ENCODE results near the gene BRD7. TPM values are rescaled to one million over a fixed set of nuclear protein-coding genes. Genes with fewer than 3 reads are reported as not detected.

BRD7 gene
- total and polyA plus RNA-seq, 2 of the 13 experiments (the other 11 are each of a cell fraction or from before 2014, with no cell fraction given): 82.3 to 149 TPM

GRCh38 chr16:50297301-50298074 lies 71.3 kb downstream of the BRD7 start (continued):
- TF ChIP-seq TCF12 (IDR thresholded peaks at IDR 0.05) (no peak), TCF12 (CRISPR knock-in tag; IDR thresholded peaks at IDR 0.05) (0 out of 2 replicates have a peak, but pooled peaks have one; percentile 30), NFRKB (IDR thresholded peaks at IDR 0.05) (no peak), TARDBP (CRISPR knock-in tag; IDR thresholded peaks at IDR 0.05) (no peak; the same call in 1 of the 2 replicates), ZSCAN20 (CRISPR knock-in tag; IDR thresholded peaks at IDR 0.05; ENCODE audit: borderline replicate concordance) (0 out of 2 replicates have a peak, but pooled peaks have one; percentile 45), NR2C2 (CRISPR knock-in tag; IDR thresholded peaks at IDR 0.05; ENCODE audit: borderline replicate concordance) (no peak), JARID2 (CRISPR knock-in tag; IDR thresholded peaks at IDR 0.05; ENCODE audit: insufficient replicate concordance) (peak; percentile 8), BCL6 (CRISPR knock-in tag; IDR thresholded peaks at IDR 0.05) (peak; percentile 95), CEBPG (CRISPR knock-in tag; IDR thresholded peaks at IDR 0.05) (no peak), TRAFD1 (CRISPR knock-in tag; IDR thresholded peaks at IDR 0.05; ENCODE audit: borderline replicate concordance) (no peak), HNRNPLL (IDR thresholded peaks at IDR 0.05; ENCODE audit: low read depth, low read length, poor library complexity, severe bottlenecking) (peak; percentile 16), ZNF781 (CRISPR knock-in tag; IDR thresholded peaks at IDR 0.05; ENCODE audit: borderline replicate concordance, not compliant biosample characterization) (no peak), NFE2 (CRISPR knock-in tag; IDR thresholded peaks at IDR 0.05) (no peak), ZFY (CRISPR knock-in tag; IDR thresholded peaks at IDR 0.05) (peak; percentile 63; the same call in 1 of the 2 replicates), RBAK (CRISPR knock-in tag; IDR thresholded peaks at IDR 0.05) (no peak), ZNF468 (CRISPR knock-in tag; IDR thresholded peaks at IDR 0.05) (no peak), ARNT (IDR thresholded peaks at IDR 0.05) (no peak), ZNF710 (CRISPR knock-in tag; IDR thresholded peaks at IDR 0.05; ENCODE audit: borderline replicate concordance) (peak; percentile 16; the same call in 1 of the 2 replicates), SP4 (CRISPR knock-in tag; IDR thresholded peaks at IDR 0.05) (no peak), MIER3 (CRISPR knock-in tag; IDR thresholded peaks at IDR 0.05; ENCODE audit: borderline replicate concordance) (no peak), SRY (CRISPR knock-in tag; IDR thresholded peaks at IDR 0.05) (0 out of 2 replicates have a peak, but pooled peaks have one; percentile 79), HHEX (CRISPR knock-in tag; IDR thresholded peaks at IDR 0.05) (no peak), ZNF234 (CRISPR knock-in tag; conservative IDR thresholded peaks at IDR 0.05) (no peak), ZBTB21 (CRISPR knock-in tag; IDR thresholded peaks at IDR 0.05) (no peak), ZNF432 (CRISPR knock-in tag; IDR thresholded peaks at IDR 0.05; ENCODE audit: borderline replicate concordance) (no peak), MXD4 (CRISPR knock-in tag; IDR thresholded peaks at IDR 0.05) (no peak), ZNF501 (CRISPR knock-in tag; IDR thresholded peaks at IDR 0.05) (0 out of 2 replicates have a peak, but pooled peaks have one; percentile 10), PAWR (CRISPR knock-in tag; IDR thresholded peaks at IDR 0.05; ENCODE audit: borderline replicate concordance) (peak; percentile 78; the same call in 1 of the 2 replicates), ASH2L (IDR thresholded peaks at IDR 0.05; ENCODE audit: insufficient read length, low read depth, low read length) (no peak), IKZF1 (IDR thresholded peaks at IDR 0.05) (no peak)

Measured in HepG2 (cell line).